Left ventricle myocardium inferior (tissue), 1 donor: ENCODE measurements around the gene NSMCE4A. TPM values are rescaled to one million over a fixed set of nuclear protein-coding genes. Genes with fewer than 3 reads are reported as not detected.

Experiments
- DNase-seq: peaks from one replicate; pipeline ENCODE4 v3.0.0-alpha.2; 2020
- H3K27ac ChIP-seq: fragments of 200-600 bp; replicated peaks from 2 replicates; pipeline ENCODE4 v1.8.0; 2021
- H3K27me3 ChIP-seq: fragments of 200-600 bp; 2 replicates; pipeline ENCODE4 v1.8.0; 2021; ENCODE audit warnings: low read depth
- H3K36me3 ChIP-seq: fragments of 200-600 bp; 2 replicates; pipeline ENCODE4 v1.8.0; 2021
- H3K4me1 ChIP-seq: fragments of 200-600 bp; 2 replicates; pipeline ENCODE4 v1.8.0; 2021
- H3K4me3 ChIP-seq: fragments of 200-600 bp; 2 replicates; pipeline ENCODE4 v1.8.0; 2021; ENCODE audit warnings: mild to moderate bottlenecking, moderate library complexity
- H3K9me3 ChIP-seq: fragments of 200-600 bp; replicated peaks from 2 replicates; pipeline ENCODE4 v1.8.0; 2021
- intact Hi-C: fragments of 100-400 bp; cut with micrococcal nuclease; formaldehyde crosslinking; loops from one replicate; pipeline ENCODE4 v1.11.0; 2022
- total RNA-seq: library from RNA; stranded (reverse); fragmentation: NEBNext Ultra II Directional; extraction: Animal tissue kit (Norgen Biotek cat#: 25700); gene quantifications from one replicate; pipeline ENCODE4 v1.2.1, GENCODE V29; 2021
- TF ChIP-seq, protein P1 (sequence below): fragments of 200-600 bp; IDR thresholded peaks from 2 replicates; pipeline ENCODE4 v1.8.0; 2021; ENCODE audit warnings: antibody characterized with exemption, mild to moderate bottlenecking, borderline replicate concordance
- donor health status: DM: no; HTN: yes; CAD: no; lungs with severe emphysema.

The NSMCE4A gene
- total RNA-seq, 1 donor from 2014 or later, result 24.1 TPM

DNA sequence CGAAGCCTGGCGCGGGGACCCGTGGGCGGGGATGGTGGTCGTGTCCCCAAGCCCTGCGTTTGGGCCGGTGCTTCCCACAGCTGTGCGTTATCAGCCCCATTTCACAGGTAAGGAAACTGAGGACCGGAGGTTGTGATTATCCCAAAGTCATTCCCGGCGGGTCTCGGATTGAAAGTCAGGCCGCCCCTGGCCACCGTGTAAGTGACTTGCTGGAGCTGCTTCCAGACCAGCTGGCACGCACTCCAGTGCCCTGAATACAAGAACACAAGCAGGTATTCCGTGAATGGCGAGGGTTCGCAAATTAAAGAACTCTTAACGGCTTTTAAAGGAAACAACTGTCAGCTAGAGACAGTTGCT lies 46.5 kb downstream of the NSMCE4A start:
- peak overlapping the region; percentile 90 for H3K4me3 ChIP-seq
- H3K27ac ChIP-seq, result peak overlapping the region; percentile 98
- no peaks in the 10 kb centered on the region for H3K27me3 ChIP-seq
- no peaks in the 10 kb centered on the region for H3K9me3 ChIP-seq
- peaks cover 2% of the 10 kb centered on the region for H3K36me3 ChIP-seq
- intact Hi-C loops, result no loop called here
- peak; percentile 25 for DNase-seq
- TF ChIP-seq, protein P1, sequence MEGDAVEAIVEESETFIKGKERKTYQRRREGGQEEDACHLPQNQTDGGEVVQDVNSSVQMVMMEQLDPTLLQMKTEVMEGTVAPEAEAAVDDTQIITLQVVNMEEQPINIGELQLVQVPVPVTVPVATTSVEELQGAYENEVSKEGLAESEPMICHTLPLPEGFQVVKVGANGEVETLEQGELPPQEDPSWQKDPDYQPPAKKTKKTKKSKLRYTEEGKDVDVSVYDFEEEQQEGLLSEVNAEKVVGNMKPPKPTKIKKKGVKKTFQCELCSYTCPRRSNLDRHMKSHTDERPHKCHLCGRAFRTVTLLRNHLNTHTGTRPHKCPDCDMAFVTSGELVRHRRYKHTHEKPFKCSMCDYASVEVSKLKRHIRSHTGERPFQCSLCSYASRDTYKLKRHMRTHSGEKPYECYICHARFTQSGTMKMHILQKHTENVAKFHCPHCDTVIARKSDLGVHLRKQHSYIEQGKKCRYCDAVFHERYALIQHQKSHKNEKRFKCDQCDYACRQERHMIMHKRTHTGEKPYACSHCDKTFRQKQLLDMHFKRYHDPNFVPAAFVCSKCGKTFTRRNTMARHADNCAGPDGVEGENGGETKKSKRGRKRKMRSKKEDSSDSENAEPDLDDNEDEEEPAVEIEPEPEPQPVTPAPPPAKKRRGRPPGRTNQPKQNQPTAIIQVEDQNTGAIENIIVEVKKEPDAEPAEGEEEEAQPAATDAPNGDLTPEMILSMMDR, result no peak
- peaks cover 51% of the 10 kb centered on the region for H3K4me1 ChIP-seq

DNA sequence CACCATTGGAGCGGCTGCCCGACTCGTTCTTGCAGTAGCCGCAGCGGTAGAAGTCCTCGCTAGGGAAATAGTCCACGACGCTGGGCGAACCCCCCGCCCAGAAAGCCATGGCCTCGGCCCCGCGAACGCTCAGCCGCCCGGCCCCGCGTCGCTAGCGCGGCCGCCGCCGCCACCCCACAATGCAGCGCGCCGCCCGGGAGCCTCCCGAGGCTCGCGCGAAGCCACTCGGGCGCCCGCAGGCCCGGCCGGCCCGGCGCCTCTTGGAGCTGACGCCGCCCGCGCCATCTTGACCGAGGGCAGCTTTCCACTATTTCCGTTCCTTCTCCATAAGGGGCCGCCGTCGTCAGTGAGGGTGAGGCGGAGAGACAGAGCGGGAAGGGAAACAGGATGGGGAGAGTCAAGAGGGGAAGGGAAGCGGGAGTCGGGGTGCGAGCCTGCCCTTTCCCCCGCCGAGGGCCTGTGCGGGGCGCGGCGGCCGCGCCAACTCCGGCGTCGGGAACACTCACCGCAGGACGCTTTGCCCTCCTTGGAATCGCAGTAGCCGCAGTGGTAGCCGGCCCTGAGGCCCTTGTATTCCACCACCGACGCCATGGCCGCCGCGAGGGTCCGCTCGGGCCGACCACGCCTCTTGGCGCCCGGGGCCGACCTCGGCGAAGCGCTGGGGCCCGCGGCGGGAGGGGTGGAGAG lies 47.0 kb downstream of the NSMCE4A start, which contains the start of gene ATE1:
Gene ATE1 (minus strand): TSS at position 191 of the 687 bp plus-strand sequence. CDS start 82 bp downstream, at position 109.
- Histone ChIP-seq H3K36me3 (peaks cover 7% of the 10 kb centered on the region), H3K9me3 (no peaks in the 10 kb centered on the region), H3K27ac (peak within 1 kb of the TSS; percentile 98), H3K27me3 (no peaks in the 10 kb centered on the region), H3K4me1 (peaks cover 51% of the 10 kb centered on the region), H3K4me3 (peak within 1 kb of the TSS; percentile 90)
- DNase-seq, result peak; percentile 92
- TF ChIP-seq, protein P1, result peak; percentile 12
- intact Hi-C loops, result no loop called here

DNA sequence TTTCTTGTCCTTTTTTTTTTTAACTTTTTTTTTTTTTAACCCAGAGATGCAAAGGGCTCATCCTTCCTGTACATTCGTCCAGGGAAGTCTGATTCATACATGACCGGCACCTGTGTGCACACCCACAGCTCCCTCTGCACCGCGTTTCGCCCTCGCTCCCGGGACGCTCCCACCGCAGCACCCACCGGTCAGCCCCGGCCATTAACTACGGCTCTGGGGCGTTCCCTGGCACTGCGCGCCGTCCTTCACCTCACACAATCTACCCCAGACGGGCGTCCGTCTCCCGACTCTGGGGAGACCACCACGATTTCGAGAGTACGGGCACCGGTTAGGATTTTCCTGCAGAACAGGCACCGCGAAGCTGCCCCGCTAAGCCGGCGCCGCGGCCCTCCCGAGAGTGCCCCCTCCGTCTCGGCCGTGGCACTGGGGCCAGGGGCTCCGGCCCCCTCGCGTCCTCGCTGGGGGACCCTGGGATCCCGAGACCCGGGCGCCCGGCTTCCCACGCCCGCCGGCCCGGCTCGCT lies 47.6 kb downstream of the NSMCE4A start:
- DNase-seq, result peak; percentile 60
- intact Hi-C loops, result no loop called here
- TF ChIP-seq, protein P1, result no peak

DNA sequence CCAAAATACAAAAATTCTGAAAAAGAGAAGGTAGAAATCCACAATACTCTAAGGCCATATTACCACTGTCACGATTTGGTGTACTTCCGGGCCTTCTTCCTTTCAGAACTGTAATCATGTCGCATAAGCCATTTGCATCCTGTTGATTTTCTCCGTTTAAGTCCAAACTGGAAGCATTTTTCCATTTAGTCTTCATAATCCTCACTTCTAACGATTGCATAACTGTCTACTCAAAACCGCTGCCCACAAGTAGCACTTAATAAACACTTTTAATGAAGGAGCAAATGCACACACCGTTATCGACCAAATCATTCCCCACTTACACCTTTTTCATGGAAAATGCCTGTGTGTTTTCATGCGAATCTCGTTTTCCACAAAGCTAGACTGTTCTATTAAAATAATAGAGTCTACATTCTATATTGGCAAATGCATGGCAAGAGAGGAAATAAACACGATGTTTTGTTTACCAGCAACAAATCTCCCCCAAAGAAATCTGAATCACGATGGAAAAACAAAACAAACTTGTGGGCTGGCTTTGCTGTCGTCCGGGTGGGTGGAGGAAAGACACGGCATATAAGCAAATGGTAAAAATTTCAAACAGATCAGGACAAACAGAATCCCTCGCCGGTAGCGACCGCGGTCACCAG lies 48.2 kb downstream of the NSMCE4A start:
- H3K27me3 ChIP-seq, result no peaks in the 10 kb centered on the region
- H3K9me3 ChIP-seq, result no peaks in the 10 kb centered on the region
- TF ChIP-seq, protein P1, result no peak
- peaks cover 7% of the 10 kb centered on the region for H3K36me3 ChIP-seq
- DNase-seq, result no peak
- intact Hi-C loops, result no loop called here
- H3K4me1 ChIP-seq, result peaks cover 54% of the 10 kb centered on the region
- peak overlapping the region; percentile 98 for H3K27ac ChIP-seq
- peak overlapping the region; percentile 90 for H3K4me3 ChIP-seq

More for the DNA sequence above, 47.6 kb downstream of the NSMCE4A start:
- Histone ChIP-seq H3K27ac (peak overlapping the region; percentile 98), H3K4me1 (peaks cover 51% of the 10 kb centered on the region), H3K9me3 (no peaks in the 10 kb centered on the region), H3K36me3 (peaks cover 7% of the 10 kb centered on the region), H3K4me3 (peak overlapping the region; percentile 90), H3K27me3 (no peaks in the 10 kb centered on the region)

DNA sequence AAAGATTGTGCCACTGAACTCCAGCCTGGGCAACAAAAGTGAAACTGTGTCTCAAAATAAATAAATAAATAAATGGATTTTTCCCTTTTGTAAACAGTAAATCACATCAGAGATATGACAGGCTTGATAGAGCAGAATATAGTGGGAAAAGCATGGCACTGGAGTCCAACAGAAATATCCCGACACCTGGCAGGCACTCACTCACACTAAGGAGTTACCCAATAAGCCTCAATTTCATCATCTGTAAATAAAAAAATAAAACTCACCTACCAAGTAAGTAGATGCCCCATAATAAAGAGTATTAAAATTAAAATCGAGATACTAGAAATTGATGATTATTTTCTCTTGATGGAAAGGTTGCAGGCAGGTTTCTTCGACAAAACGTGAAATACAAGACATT lies 48.9 kb downstream of the NSMCE4A start:
- H3K36me3 ChIP-seq, result peaks cover 7% of the 10 kb centered on the region
- peaks cover 60% of the 10 kb centered on the region for H3K4me1 ChIP-seq
- H3K9me3 ChIP-seq, result no peaks in the 10 kb centered on the region
- peak overlapping the region; percentile 98 for H3K27ac ChIP-seq
- TF ChIP-seq, protein P1, result no peak
- H3K27me3 ChIP-seq, result no peaks in the 10 kb centered on the region
- peak overlapping the region; percentile 90 for H3K4me3 ChIP-seq
- intact Hi-C loops, result no loop called here
- DNase-seq, result no peak
